OCI-LY3 (cell line): ENCODE data around the gene ULK1.

ENCODE experiments used
- H2AFZ ChIP-seq: fragments of 200-600, 300-600 bp; shearing (Covaris generic); 2 replicates; pipeline ENCODE4 v1.6.0; 2014; ENCODE audit warnings: antibody characterized with exemption, low read depth, low read length
- H3K27ac ChIP-seq: fragments of 200-600, 300-600 bp; sonication (generic); 2 replicates; pipeline ENCODE4 v1.5.1; 2014; ENCODE audit warnings: mild to moderate bottlenecking, low read length, moderate library complexity, mixed read lengths
- H3K27me3 ChIP-seq: fragments of 200-600, 300-600 bp; sonication (generic); 2 replicates; pipeline ENCODE4 v1.6.1; 2014; ENCODE audit warnings: low read depth, low read length, mixed read lengths
- H3K36me3 ChIP-seq: fragments of 200-600, 300-600 bp; sonication (generic); replicated peaks from 2 replicates; pipeline ENCODE3; 2014; ENCODE audit warnings: low read depth, low read length, mixed read lengths
- H3K4me1 ChIP-seq: fragments of 300-600, 200-600 bp; sonication (generic); 2 replicates; pipeline ENCODE4 v1.6.1; 2014; ENCODE audit warnings: low read length, mixed read lengths
- H3K4me2 ChIP-seq: fragments of 200-600, 300-600 bp; sonication (generic); 2 replicates; pipeline ENCODE4 v1.6.1; 2014; ENCODE audit warnings: low read length, mixed read lengths
- H3K4me3 ChIP-seq: fragments of 300-600, 200-600 bp; sonication (generic); 2 replicates; pipeline ENCODE4 v1.5.1; 2014; ENCODE audit warnings: antibody characterized with exemption, mild to moderate bottlenecking, low read length, moderate library complexity
- H3K79me2 ChIP-seq: fragments of 300-600, 200-600 bp; shearing (Covaris generic); 2 replicates; pipeline ENCODE4 v1.6.1; 2014; ENCODE audit warnings: mild to moderate bottlenecking, low read length, mixed read lengths
- H3K9ac ChIP-seq: fragments of 300-600, 200-600 bp; shearing (Covaris generic); 2 replicates; pipeline ENCODE4 v1.6.0; 2014; ENCODE audit warnings: mild to moderate bottlenecking, low read length, moderate library complexity
- H3K9me3 ChIP-seq: fragments of 200-600, 300-600 bp; shearing (Covaris generic); 2 replicates; pipeline ENCODE4 v1.6.1; 2014; ENCODE audit warnings: low read length, mixed read lengths; ENCODE audit not compliant: insufficient read depth
- H4K20me1 ChIP-seq: fragments of 200-600, 300-600 bp; sonication (generic); 2 replicates; pipeline ENCODE4 v1.6.1; 2016; ENCODE audit warnings: low read length, mixed read lengths; ENCODE audit not compliant: insufficient read depth
- EZH2phosphoT487 ChIP-seq: fragments of 200-600 bp; shearing (Covaris generic); IDR thresholded peaks from 2 replicates; pipeline ENCODE4 v1.6.1; 2018; ENCODE audit warnings: antibody characterized with exemption, mixed run types, low read depth
- TF ChIP-seq, protein P1 (sequence below): fragments of 200-600, 300-600 bp; sonication (generic); IDR thresholded peaks from 2 replicates; pipeline ENCODE4 v1.5.1; 2014; ENCODE audit warnings: antibody characterized with exemption, low read length, low read depth

The ULK1 gene

GRCh38 chr12:131851741-131852550 lies 42.5 kb upstream of the ULK1 start:
- Histone ChIP-seq H3K4me3 (no peak overlapping the region), H3K27ac (no peak overlapping the region), H3K27me3 (0 out of 2 replicates have a peak, but pooled peaks cover 4% of the 10 kb centered on the region), H3K79me2 (no peaks in the 10 kb centered on the region), H3K9ac (no peak overlapping the region), H3K4me2 (no peak overlapping the region), H3K4me1 (peaks cover 5% of the 10 kb centered on the region; the same call in 1 of the 2 replicates), H3K9me3 (no peaks in the 10 kb centered on the region), H4K20me1 (no peaks in the 10 kb centered on the region), H3K36me3 (no peaks in the 10 kb centered on the region), H2AFZ (no peak overlapping the region)
- TF ChIP-seq EZH2phosphoT487 = no peak
- TF ChIP-seq, protein P1, sequence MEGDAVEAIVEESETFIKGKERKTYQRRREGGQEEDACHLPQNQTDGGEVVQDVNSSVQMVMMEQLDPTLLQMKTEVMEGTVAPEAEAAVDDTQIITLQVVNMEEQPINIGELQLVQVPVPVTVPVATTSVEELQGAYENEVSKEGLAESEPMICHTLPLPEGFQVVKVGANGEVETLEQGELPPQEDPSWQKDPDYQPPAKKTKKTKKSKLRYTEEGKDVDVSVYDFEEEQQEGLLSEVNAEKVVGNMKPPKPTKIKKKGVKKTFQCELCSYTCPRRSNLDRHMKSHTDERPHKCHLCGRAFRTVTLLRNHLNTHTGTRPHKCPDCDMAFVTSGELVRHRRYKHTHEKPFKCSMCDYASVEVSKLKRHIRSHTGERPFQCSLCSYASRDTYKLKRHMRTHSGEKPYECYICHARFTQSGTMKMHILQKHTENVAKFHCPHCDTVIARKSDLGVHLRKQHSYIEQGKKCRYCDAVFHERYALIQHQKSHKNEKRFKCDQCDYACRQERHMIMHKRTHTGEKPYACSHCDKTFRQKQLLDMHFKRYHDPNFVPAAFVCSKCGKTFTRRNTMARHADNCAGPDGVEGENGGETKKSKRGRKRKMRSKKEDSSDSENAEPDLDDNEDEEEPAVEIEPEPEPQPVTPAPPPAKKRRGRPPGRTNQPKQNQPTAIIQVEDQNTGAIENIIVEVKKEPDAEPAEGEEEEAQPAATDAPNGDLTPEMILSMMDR = no peak

GRCh38 chr12:131852551-131853299 lies 41.7 kb upstream of the ULK1 start:
- Histone ChIP-seq H3K27me3 (0 out of 2 replicates have a peak, but pooled peaks cover 4% of the 10 kb centered on the region), H3K4me2 (peak overlapping the region; percentile 32), H3K79me2 (no peaks in the 10 kb centered on the region), H2AFZ (peak overlapping the region; percentile 63; the same call in 1 of the 2 replicates), H3K9ac (no peak overlapping the region), H3K36me3 (no peaks in the 10 kb centered on the region), H3K4me3 (peak overlapping the region; percentile 6; the same call in 1 of the 2 replicates), H3K9me3 (no peaks in the 10 kb centered on the region), H3K4me1 (peaks cover 5% of the 10 kb centered on the region; the same call in 1 of the 2 replicates), H3K27ac (no peak overlapping the region), H4K20me1 (no peaks in the 10 kb centered on the region)
- no peak for TF ChIP-seq EZH2phosphoT487
- TF ChIP-seq, protein P1 = no peak

DNA sequence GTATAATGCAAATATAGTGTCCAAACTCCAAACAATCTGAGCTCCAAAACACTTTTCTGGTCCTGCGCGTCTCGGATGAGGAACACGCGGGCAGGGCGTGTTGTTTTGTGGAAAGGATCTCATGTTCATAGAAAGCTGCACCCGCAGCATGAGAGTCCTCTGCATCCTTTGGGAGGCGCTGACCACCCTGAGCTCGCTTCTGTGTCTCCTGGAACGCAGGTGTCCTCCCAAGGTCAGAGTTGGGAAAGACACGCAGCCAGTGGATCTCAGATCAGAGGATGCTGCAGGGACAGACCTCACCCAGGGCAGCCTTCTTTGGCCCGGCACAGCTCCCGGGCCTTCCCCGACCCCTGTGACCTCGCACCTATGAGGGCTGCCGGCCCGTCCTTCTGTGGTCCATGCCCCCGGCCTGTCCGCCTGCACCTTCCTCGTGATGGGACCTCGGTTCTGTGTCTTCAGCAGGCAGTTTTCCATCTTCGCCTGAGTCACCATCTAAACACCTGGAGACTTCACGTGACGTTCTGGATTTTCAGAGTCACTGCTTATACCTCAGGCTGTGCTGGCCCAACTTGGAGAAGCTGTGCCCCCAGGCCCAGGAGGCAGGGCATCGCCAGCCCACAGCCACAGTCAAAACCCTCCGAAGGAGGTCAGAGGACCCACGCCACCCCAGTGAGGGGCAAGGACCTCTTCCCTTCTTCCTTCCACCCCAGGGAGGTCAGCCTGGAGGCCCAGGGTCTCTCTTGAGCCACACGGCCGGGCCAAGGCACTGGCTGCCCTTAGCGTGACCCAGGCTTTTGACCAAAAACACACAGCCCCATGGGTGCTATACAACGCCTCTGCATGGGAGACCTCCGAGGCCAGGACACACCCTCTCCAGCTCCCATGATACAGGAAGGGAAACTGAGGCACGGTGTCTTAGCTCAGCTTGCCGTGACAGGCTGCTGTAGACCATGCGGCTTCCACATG lies 40.3 kb upstream of the ULK1 start:
- H3K36me3 ChIP-seq = no peaks in the 10 kb centered on the region
- H3K4me3 ChIP-seq = no peak overlapping the region
- H3K27me3 ChIP-seq = 0 out of 2 replicates have a peak, but pooled peaks cover 4% of the 10 kb centered on the region
- no peak overlapping the region for H3K4me2 ChIP-seq
- no peaks in the 10 kb centered on the region for H4K20me1 ChIP-seq
- TF ChIP-seq, protein P1 = no peak
- no peak for TF ChIP-seq EZH2phosphoT487
- H3K9ac ChIP-seq = no peak overlapping the region
- H3K27ac ChIP-seq = no peak overlapping the region
- no peaks in the 10 kb centered on the region for H3K79me2 ChIP-seq
- H3K9me3 ChIP-seq = no peaks in the 10 kb centered on the region
- H3K4me1 ChIP-seq = peaks cover 5% of the 10 kb centered on the region; the same call in 1 of the 2 replicates
- no peak overlapping the region for H2AFZ ChIP-seq
